Measurements from ENCODE around the gene CNBD2. TPM values are rescaled to one million over a fixed set of nuclear protein-coding genes. Genes with fewer than 3 reads are reported as not detected.
"Not testable (repeated sequence)": the region's sequence is repeated elsewhere in the genome, so short reads cannot be mapped to it uniquely, and the experiment has no call there.

The CNBD2 gene
- total RNA-seq, 2 donors from 2014 or later, result 3.3 to 4.7 TPM

DNA sequence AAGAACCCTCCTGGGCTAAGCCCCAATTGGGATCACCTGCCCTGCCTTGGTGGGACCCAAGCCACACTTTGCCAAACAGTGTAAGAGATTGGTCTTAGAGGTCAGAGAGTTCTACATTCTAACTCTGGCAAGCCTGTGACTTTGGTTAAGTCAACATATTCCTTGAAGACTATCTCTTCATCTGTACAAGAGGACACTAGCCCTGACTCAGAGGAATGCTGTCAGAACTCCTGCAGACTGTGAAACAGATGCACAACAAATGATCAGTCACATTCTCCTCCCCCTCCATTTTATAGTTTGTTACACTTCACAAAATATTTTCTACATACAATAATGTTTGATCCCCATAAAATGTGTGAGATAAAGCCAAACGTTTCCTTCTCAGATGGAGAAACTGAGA lies 94.4 kb downstream of the CNBD2 start:
- Histone ChIP-seq H3K27me3 (no peaks in the 10 kb centered on the region), H3K36me3 (no peaks in the 10 kb centered on the region), H3K4me1 (peaks cover 5% of the 10 kb centered on the region), H3K9me3 (no peaks in the 10 kb centered on the region), H3K27ac (no peak overlapping the region), H3K4me3 (no peak overlapping the region), H3K9ac (ENCODE audit: low read depth in 2 of 2, low read length in 2 of 2) (no peak overlapping the region)
- TF ChIP-seq, protein P1, sequence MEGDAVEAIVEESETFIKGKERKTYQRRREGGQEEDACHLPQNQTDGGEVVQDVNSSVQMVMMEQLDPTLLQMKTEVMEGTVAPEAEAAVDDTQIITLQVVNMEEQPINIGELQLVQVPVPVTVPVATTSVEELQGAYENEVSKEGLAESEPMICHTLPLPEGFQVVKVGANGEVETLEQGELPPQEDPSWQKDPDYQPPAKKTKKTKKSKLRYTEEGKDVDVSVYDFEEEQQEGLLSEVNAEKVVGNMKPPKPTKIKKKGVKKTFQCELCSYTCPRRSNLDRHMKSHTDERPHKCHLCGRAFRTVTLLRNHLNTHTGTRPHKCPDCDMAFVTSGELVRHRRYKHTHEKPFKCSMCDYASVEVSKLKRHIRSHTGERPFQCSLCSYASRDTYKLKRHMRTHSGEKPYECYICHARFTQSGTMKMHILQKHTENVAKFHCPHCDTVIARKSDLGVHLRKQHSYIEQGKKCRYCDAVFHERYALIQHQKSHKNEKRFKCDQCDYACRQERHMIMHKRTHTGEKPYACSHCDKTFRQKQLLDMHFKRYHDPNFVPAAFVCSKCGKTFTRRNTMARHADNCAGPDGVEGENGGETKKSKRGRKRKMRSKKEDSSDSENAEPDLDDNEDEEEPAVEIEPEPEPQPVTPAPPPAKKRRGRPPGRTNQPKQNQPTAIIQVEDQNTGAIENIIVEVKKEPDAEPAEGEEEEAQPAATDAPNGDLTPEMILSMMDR (IDR thresholded peaks at IDR 0.05), result no peak
- intact Hi-C loops (cut with DNase I), result loop anchor here (10.0 kb wide), 1 partner anchor 72 kb away; no protein-coding TSS in a partner anchor
- DNase-seq, result no peak

DNA sequence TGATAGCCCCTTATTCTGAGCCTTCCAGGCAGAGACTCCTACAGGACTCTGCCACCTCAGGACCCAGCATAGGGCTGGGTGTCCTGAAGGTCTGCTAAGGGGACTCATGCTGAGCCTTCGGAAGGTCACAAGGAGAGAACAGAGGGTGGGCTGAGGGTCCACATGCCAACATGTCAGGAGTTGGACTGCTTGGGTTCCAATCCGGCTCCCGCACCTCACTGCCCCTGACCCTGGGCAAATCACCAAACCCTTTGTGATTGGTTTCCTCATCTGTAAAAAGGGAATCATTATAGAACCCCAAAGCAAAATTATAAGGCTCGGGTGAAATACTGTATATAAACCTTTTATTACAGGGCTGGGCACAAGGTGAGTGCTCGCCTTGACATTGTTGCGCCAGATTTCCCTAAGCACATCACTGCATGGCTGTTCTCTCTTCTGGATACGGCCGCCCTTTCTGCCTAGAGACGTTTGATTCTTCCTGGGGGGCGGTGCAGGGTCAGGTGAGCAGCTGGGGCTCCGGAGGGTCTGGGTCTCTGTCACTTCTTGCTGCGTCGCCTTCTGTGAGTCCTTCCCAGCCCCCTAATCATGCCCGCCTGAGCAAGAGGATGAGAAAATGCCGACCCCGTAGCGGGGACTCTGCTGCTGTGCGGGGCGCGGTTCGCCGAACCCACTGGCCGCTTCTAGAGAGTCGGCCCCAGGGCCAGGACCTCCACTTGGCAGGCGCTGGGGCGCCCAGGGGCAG lies 95.7 kb downstream of the CNBD2 start:
- H3K9me3 ChIP-seq, result no peaks in the 10 kb centered on the region
- DNase-seq, result peak; percentile 47
- H3K9ac ChIP-seq (ENCODE audit: low read depth in 2 of 2, low read length in 2 of 2), result peak overlapping the region; percentile 79 to 90
- H3K4me3 ChIP-seq, result peak overlapping the region; percentile 76
- H3K36me3 ChIP-seq, result no peaks in the 10 kb centered on the region
- TF ChIP-seq, protein P1 (IDR thresholded peaks at IDR 0.05), result no peak
- intact Hi-C loops (cut with DNase I), result loop anchor here (10.0 kb wide), 1 partner anchor 71 kb away; no protein-coding TSS in a partner anchor
- no peaks in the 10 kb centered on the region for H3K27me3 ChIP-seq
- H3K4me1 ChIP-seq, result peaks cover 5% of the 10 kb centered on the region
- peak overlapping the region; percentile 74 for H3K27ac ChIP-seq

DNA sequence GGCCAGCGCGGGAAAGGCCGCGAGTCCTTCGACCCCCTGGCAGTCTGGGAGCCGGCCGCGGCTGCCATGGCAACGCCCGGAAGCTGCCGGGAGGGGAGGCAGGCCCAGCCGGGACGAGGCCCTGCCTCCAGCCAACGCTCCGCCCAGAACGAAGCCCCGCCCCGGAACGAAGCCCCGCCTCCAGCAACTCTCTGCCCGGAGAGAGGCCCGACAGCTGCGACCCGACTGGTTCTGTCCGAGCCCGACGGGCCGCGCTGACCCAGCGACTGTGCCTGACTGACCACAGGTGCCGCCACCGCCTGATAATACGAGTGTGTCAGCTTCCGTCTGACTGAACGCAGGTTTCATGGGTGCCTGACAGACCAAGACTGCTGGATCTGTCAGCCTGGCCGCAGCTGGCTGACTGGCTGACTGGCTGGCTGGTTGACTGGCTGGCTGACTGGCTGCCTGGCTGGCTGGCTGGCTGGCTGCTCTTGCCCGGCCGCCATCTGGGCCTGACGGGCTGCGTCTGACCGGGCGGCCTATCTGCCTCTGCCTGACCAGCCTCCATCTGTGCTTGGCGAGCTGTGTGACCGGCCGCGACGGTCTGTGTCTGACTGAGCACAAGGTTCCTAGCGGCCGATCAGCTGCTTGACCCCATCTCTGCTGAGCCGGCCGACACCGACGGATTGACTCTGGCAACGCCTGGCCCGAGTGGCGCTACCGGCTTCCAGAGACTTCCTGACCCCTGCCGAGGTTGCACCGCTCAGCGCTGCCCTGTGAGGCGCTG lies 96.5 kb downstream of the CNBD2 start:
- Histone ChIP-seq H3K4me3 (peak overlapping the region; percentile 76), H3K9ac (ENCODE audit: low read depth in 2 of 2, low read length in 2 of 2) (peak overlapping the region; percentile 79 to 90), H3K27me3 (no peaks in the 10 kb centered on the region), H3K36me3 (no peaks in the 10 kb centered on the region), H3K4me1 (peaks cover 5% of the 10 kb centered on the region), H3K9me3 (no peaks in the 10 kb centered on the region), H3K27ac (peak overlapping the region; percentile 74)
- DNase-seq, result peak; percentile 99
- TF ChIP-seq, protein P1 (IDR thresholded peaks at IDR 0.05), result no peak
- intact Hi-C loops (cut with DNase I), result loop anchor here (10.0 kb wide), 1 partner anchor 70 kb away; no protein-coding TSS in a partner anchor

DNA sequence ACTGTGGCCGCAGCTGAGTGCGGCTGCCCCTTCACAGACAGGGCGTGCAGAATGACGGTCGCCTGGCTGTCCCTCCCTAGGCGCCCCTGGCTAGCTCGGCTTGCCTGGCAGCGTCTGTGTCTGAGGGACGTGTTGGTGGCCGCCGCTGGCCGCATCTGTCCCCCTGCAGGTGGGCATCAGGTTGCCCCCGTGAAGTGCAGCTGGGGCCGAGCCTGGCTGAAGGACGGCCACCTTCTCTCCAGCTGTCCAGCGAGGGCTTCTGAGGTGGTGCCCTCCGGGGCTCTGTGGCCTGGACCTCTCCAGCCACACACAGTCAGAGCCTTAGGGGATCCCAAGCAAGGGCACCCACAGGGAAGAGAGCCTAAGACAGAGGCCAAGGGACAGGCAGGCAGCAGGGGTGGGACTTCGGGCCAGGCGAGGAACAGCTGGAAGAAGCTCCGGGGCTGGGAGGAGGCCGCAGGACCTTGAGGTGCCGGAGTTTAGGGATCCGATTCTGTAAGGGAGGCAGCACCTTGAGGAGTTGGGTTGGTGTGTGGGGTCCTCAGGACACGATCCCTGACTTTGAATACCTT lies 97.1 kb downstream of the CNBD2 start:
- DNase-seq, result no peak
- H3K36me3 ChIP-seq, result no peaks in the 10 kb centered on the region
- TF ChIP-seq, protein P1 (IDR thresholded peaks at IDR 0.05), result no peak
- H3K27ac ChIP-seq, result peak overlapping the region; percentile 74
- peaks cover 5% of the 10 kb centered on the region for H3K4me1 ChIP-seq
- no peaks in the 10 kb centered on the region for H3K9me3 ChIP-seq
- peak overlapping the region; percentile 76 for H3K4me3 ChIP-seq
- peak overlapping the region; percentile 79 to 90 for H3K9ac ChIP-seq (ENCODE audit: low read depth in 2 of 2, low read length in 2 of 2)
- intact Hi-C loops (cut with DNase I), result loop anchor here (10.0 kb wide), 1 partner anchor 69 kb away; no protein-coding TSS in a partner anchor
- no peaks in the 10 kb centered on the region for H3K27me3 ChIP-seq

DNA sequence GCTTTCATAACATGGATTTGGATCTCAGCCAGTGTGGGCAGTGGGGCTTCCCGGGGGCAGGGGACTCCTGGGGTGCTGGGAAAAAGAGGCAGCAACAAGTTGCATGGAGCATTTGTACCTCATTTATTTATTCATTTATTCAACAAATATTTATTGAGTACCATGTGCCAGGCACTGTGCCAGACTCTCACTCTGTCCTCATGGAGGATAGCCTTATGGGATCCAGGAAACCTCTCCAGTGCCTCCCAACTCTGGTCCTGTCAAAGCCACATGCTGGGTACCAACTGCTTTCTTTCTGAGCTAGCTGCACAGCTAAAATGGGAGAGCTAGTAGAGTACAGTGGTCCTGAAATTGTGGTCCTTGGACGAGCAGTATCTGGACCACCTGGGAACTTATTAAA lies 98.4 kb downstream of the CNBD2 start:
- H3K9ac ChIP-seq (ENCODE audit: low read depth in 2 of 2, low read length in 2 of 2), result no peak overlapping the region

DNA sequence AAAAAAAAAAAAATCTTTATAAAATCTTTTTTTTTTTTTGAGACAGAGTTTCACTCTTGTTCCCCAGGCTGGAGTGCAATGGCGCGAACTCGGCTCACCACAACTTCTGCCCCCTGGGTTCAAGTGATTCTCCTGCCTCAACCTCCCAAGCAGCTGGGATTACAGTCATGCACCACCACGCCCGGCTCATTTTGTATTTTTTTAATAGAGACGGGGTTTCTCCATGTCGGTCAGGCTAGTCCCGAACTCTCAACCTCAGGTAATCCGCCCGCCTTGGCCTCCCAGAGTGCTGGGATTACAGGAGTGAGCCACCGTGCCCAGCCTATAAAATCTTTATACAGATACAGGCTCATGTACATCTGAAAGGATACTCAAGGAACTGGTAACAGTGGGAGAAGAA lies 100.1 kb downstream of the CNBD2 start:
- intact Hi-C loops (cut with DNase I), result loop anchor here (10.0 kb wide), 1 partner anchor 66 kb away; no protein-coding TSS in a partner anchor
- DNase-seq, H3K4me3 ChIP-seq: not testable (repeated sequence)

More for the DNA sequence above, 98.4 kb downstream of the CNBD2 start:
- H3K9me3 ChIP-seq, result no peaks in the 10 kb centered on the region
- H3K36me3 ChIP-seq, result no peaks in the 10 kb centered on the region
- H3K27me3 ChIP-seq, result no peaks in the 10 kb centered on the region
- no peak overlapping the region for H3K4me3 ChIP-seq
- DNase-seq, result no peak
- TF ChIP-seq, protein P1 (IDR thresholded peaks at IDR 0.05), result no peak
- intact Hi-C loops (cut with DNase I), result loop anchor here (10.0 kb wide), 1 partner anchor 68 kb away; no protein-coding TSS in a partner anchor
- no peak overlapping the region for H3K27ac ChIP-seq
- H3K4me1 ChIP-seq, result peaks cover 5% of the 10 kb centered on the region

More for the DNA sequence above, 100.1 kb downstream of the CNBD2 start:
- H3K27me3 ChIP-seq; H3K9ac ChIP-seq (ENCODE audit: low read depth in 2 of 2, low read length in 2 of 2); H3K9me3 ChIP-seq; H3K36me3 ChIP-seq; H3K27ac ChIP-seq; H3K4me1 ChIP-seq: not testable (repeated sequence)
